Hepatic stellate cell (primary cell): ENCODE results near the gene KLHL29.

ENCODE experiments used
- DNase-seq: peaks from one replicate; pipeline ENCODE4 v3.0.0; 2011; ENCODE audit warnings: low spot score

KLHL29 gene

GRCh38 chr2:23553561-23553960, 168.6 kb downstream of the KLHL29 start:
- DNase-seq: no peak

GRCh38 chr2:23554054-23554697, 169.2 kb downstream of the KLHL29 start:
- no peak for DNase-seq

- DNase-seq: no peak
Observed at GRCh38 chr2:23555944-23556343, 171.0 kb downstream of the KLHL29 start.

GRCh38 chr2:23556929-23557328, 171.9 kb downstream of the KLHL29 start:
- no peak for DNase-seq

- DNase-seq: no peak
Observed at GRCh38 chr2:23557455-23557854, 172.5 kb downstream of the KLHL29 start.

- no peak for DNase-seq
Observed at GRCh38 chr2:23559561-23560239, 174.7 kb downstream of the KLHL29 start.

GRCh38 chr2:23561088-23561487, 176.1 kb downstream of the KLHL29 start:
- DNase-seq: no peak

- DNase-seq: no peak
Observed at GRCh38 chr2:23561544-23561943, 176.6 kb downstream of the KLHL29 start.

GRCh38 chr2:23562143-23562542, 177.2 kb downstream of the KLHL29 start:
- no peak for DNase-seq

GRCh38 chr2:23563151-23563550, 178.2 kb downstream of the KLHL29 start:
- no peak for DNase-seq

- no peak for DNase-seq
Observed at GRCh38 chr2:23563673-23564614, 179.0 kb downstream of the KLHL29 start.

- no peak for DNase-seq
Observed at GRCh38 chr2:23564615-23564960, 179.6 kb downstream of the KLHL29 start.

GRCh38 chr2:23565374-23565773, 180.4 kb downstream of the KLHL29 start:
- DNase-seq: no peak

- no peak for DNase-seq
Observed at GRCh38 chr2:23565814-23566213, 180.8 kb downstream of the KLHL29 start.

GRCh38 chr2:23566241-23567142, 181.5 kb downstream of the KLHL29 start:
- peak; percentile 47 for DNase-seq

GRCh38 chr2:23567161-23567756, 182.3 kb downstream of the KLHL29 start:
- DNase-seq: no peak

- no peak for DNase-seq
Observed at GRCh38 chr2:23568211-23568610, 183.2 kb downstream of the KLHL29 start.

- no peak for DNase-seq
Observed at GRCh38 chr2:23568626-23569190, 183.7 kb downstream of the KLHL29 start.

- DNase-seq: no peak
Observed at GRCh38 chr2:23569761-23570365, 184.9 kb downstream of the KLHL29 start.

GRCh38 chr2:23571085-23571484, 186.1 kb downstream of the KLHL29 start:
- no peak for DNase-seq
